Panc1 (cell line): ENCODE measurements around the gene SLC12A8.

ENCODE experiments used
- TCF7L2 ChIP-seq: IDR thresholded peaks from 2 replicates; pipeline ENCODE4 v1.6.1; 2011; ENCODE audit warnings: mild to moderate bottlenecking, low read depth, low read length, inconsistent platforms
- TF ChIP-seq, protein P1 (sequence below): fragments of 450-650 bp; IDR thresholded peaks from 2 replicates; pipeline ENCODE4 v1.5.1; 2017; ENCODE audit warnings: mild to moderate bottlenecking

- no peak for TF ChIP-seq TCF7L2
- TF ChIP-seq, protein P1, sequence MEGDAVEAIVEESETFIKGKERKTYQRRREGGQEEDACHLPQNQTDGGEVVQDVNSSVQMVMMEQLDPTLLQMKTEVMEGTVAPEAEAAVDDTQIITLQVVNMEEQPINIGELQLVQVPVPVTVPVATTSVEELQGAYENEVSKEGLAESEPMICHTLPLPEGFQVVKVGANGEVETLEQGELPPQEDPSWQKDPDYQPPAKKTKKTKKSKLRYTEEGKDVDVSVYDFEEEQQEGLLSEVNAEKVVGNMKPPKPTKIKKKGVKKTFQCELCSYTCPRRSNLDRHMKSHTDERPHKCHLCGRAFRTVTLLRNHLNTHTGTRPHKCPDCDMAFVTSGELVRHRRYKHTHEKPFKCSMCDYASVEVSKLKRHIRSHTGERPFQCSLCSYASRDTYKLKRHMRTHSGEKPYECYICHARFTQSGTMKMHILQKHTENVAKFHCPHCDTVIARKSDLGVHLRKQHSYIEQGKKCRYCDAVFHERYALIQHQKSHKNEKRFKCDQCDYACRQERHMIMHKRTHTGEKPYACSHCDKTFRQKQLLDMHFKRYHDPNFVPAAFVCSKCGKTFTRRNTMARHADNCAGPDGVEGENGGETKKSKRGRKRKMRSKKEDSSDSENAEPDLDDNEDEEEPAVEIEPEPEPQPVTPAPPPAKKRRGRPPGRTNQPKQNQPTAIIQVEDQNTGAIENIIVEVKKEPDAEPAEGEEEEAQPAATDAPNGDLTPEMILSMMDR = no peak
Measured at GRCh38 chr3:125098611-125099291, 113.8 kb downstream of the SLC12A8 start.
